Hepatocyte (in vitro differentiated cells): Measurements from ENCODE around the gene DIP2C. TPM values are rescaled to one million over a fixed set of nuclear protein-coding genes. Genes with fewer than 3 reads are reported as not detected.

Experiments
- DNase-seq: peaks from one replicate; pipeline ENCODE4 v3.0.0-alpha.2; 2016; ENCODE audit warnings: low spot score
- H2AFZ ChIP-seq: fragments of 200-600 bp; sonication (generic); 2 replicates; pipeline ENCODE4 v1.6.0; 2016; ENCODE audit warnings: antibody characterized with exemption, mild to moderate bottlenecking
- H3K27ac ChIP-seq: fragments of 200-600 bp; sonication (generic); 2 replicates; pipeline ENCODE4 v1.5.1; 2016; ENCODE audit warnings: mild to moderate bottlenecking
- H3K27me3 ChIP-seq: fragments of 200-600 bp; sonication (generic); 2 replicates; pipeline ENCODE4 v1.6.1; 2016
- H3K36me3 ChIP-seq: fragments of 200-600 bp; sonication (generic); replicated peaks from 2 replicates; pipeline ENCODE4 v1.5.1; 2016; ENCODE audit warnings: low read depth; ENCODE audit not compliant: insufficient read depth
- H3K4me1 ChIP-seq: fragments of 200-600 bp; sonication (generic); 2 replicates; pipeline ENCODE4 v1.5.1; 2016; ENCODE audit warnings: mild to moderate bottlenecking, moderate library complexity; ENCODE audit not compliant: insufficient read depth
- H3K4me2 ChIP-seq: fragments of 200-600 bp; sonication (generic); 2 replicates; pipeline ENCODE4 v1.6.0; 2016
- H3K4me3 ChIP-seq: fragments of 200-600 bp; sonication (generic); 2 replicates; pipeline ENCODE4 v1.5.1; 2016; ENCODE audit warnings: mild to moderate bottlenecking
- H3K79me2 ChIP-seq: fragments of 200-600 bp; sonication (generic); 2 replicates; pipeline ENCODE4 v1.6.0; 2017; ENCODE audit warnings: mild to moderate bottlenecking
- H3K9me2 ChIP-seq: fragments of 200-600 bp; sonication (generic); replicated peaks from 2 replicates; pipeline ENCODE4 v1.6.0; 2017; ENCODE audit warnings: mild to moderate bottlenecking; ENCODE audit not compliant: insufficient read depth
- H3K9me3 ChIP-seq: fragments of 200-600 bp; sonication (generic); 2 replicates; pipeline ENCODE4 v1.5.1; 2016; ENCODE audit warnings: low read depth, mild to moderate bottlenecking
- H4K20me1 ChIP-seq: fragments of 200-600 bp; sonication (generic); 2 replicates; pipeline ENCODE4 v1.6.0; 2016; ENCODE audit warnings: mild to moderate bottlenecking; ENCODE audit not compliant: insufficient read depth, poor library complexity, severe bottlenecking
- CTCF ChIP-seq: fragments of 200-600 bp; sonication (generic); IDR thresholded peaks from 2 replicates; pipeline ENCODE4 v1.5.1; 2016; ENCODE audit warnings: antibody characterized with exemption, mild to moderate bottlenecking; ENCODE audit not compliant: poor library complexity
- EZH2 ChIP-seq: fragments of 200-600 bp; sonication (generic); IDR thresholded peaks from 2 replicates; pipeline ENCODE4 v1.6.1; 2016; ENCODE audit warnings: antibody characterized with exemption, mild to moderate bottlenecking, borderline replicate concordance
- EZH2phosphoT487 ChIP-seq: fragments of 200-600 bp; sonication (generic); IDR thresholded peaks from one replicate; pipeline ENCODE4 v1.6.1; 2018; ENCODE audit warnings: antibody characterized with exemption, mild to moderate bottlenecking, low read depth, moderate library complexity; ENCODE audit not compliant: unreplicated experiment, severe bottlenecking
- WGBS: methylation state at CpG from one replicate; pipeline ENCODE4 v1.1.6; 2016; ENCODE audit warnings: low lambda C conversion rate; ENCODE audit errors: missing lambda C conversion rate; 5-methylcytosine and 5-hydroxymethylcytosine counted together
- polyA plus RNA-seq: library from polyadenylated mRNA; unstranded; fragments of >200 nt; fragmentation: Nextera tagmentation; extraction: Ambion mirVana; gene quantifications from 2 replicates; pipeline ENCODE4 v1.2.1, GENCODE V29; 2016
- total RNA-seq: library from RNA; depleted of rRNA; stranded (reverse); fragments of >200 nt; gene quantifications from 2 replicates; pipeline ENCODE4 v1.2.3, GENCODE V29; 2014

DIP2C gene
- total and polyA plus RNA-seq, 2 experiments from 2014 or later, result 11.1 to 12.8 TPM

- WGBS, result 57% methylated on average over 15 of the region's 17 CpGs
- no peak overlapping the region for H3K4me3 ChIP-seq
- no peak for DNase-seq
- H3K36me3 ChIP-seq, result no peaks in the 10 kb centered on the region
- no peak overlapping the region for H3K27ac ChIP-seq
- H3K4me1 ChIP-seq, result peaks cover 24% of the 10 kb centered on the region
- no peaks in the 10 kb centered on the region for H3K27me3 ChIP-seq
- peaks cover 39% of the 10 kb centered on the region for H4K20me1 ChIP-seq
- H3K9me2 ChIP-seq, result no peaks in the 10 kb centered on the region
- no peak overlapping the region for H3K4me2 ChIP-seq
- TF ChIP-seq EZH2phosphoT487 (no peak), CTCF (no peak), EZH2 (no peak)
- no peak overlapping the region for H2AFZ ChIP-seq
- no peaks in the 10 kb centered on the region for H3K9me3 ChIP-seq
- H3K79me2 ChIP-seq, result peaks cover 72% of the 10 kb centered on the region
Observed at GRCh38 chr10:548238-548901, 141.1 kb downstream of the DIP2C start.

GRCh38 chr10:547591-548081 lies 141.8 kb downstream of the DIP2C start:
- Histone ChIP-seq H3K4me3 (no peak overlapping the region), H4K20me1 (peaks cover 34% of the 10 kb centered on the region), H3K4me2 (peak overlapping the region; percentile 56), H3K36me3 (no peaks in the 10 kb centered on the region), H2AFZ (no peak overlapping the region), H3K79me2 (peaks cover 74% of the 10 kb centered on the region), H3K27me3 (no peaks in the 10 kb centered on the region), H3K9me3 (no peaks in the 10 kb centered on the region), H3K4me1 (peaks cover 24% of the 10 kb centered on the region), H3K27ac (peak overlapping the region; percentile 80), H3K9me2 (no peaks in the 10 kb centered on the region)
- TF ChIP-seq EZH2phosphoT487 (no peak), EZH2 (no peak), CTCF (no peak)
- no peak for DNase-seq
- 22% methylated on average over 6 of the region's 6 CpGs for WGBS

- no peaks in the 10 kb centered on the region for H3K27me3 ChIP-seq
- peaks cover 24% of the 10 kb centered on the region for H3K4me1 ChIP-seq
- H3K9me3 ChIP-seq, result no peaks in the 10 kb centered on the region
- H3K27ac ChIP-seq, result peak overlapping the region; percentile 80
- WGBS, result 26% methylated on average over 10 of the region's 10 CpGs
- no peaks in the 10 kb centered on the region for H3K36me3 ChIP-seq
- no peak for TF ChIP-seq EZH2
- no peak for TF ChIP-seq EZH2phosphoT487
- no peak for TF ChIP-seq CTCF
- DNase-seq, result peak; percentile 63
- H3K4me3 ChIP-seq, result no peak overlapping the region
- H4K20me1 ChIP-seq, result peaks cover 37% of the 10 kb centered on the region
- H3K9me2 ChIP-seq, result no peaks in the 10 kb centered on the region
- H3K79me2 ChIP-seq, result peaks cover 75% of the 10 kb centered on the region
- H3K4me2 ChIP-seq, result peak overlapping the region; percentile 56
- no peak overlapping the region for H2AFZ ChIP-seq
Observed at GRCh38 chr10:546971-547590, 142.4 kb downstream of the DIP2C start.
